ENCODE measurements around the gene GTF3C1. TPM values are rescaled to one million over a fixed set of nuclear protein-coding genes. Genes with fewer than 3 reads are reported as not detected.

The GTF3C1 gene
- total and polyA plus RNA-seq, 2 of the 8 experiments (the other 6 are each of a cell fraction or from before 2014, with no cell fraction given): 89.3 to 126 TPM

DNA sequence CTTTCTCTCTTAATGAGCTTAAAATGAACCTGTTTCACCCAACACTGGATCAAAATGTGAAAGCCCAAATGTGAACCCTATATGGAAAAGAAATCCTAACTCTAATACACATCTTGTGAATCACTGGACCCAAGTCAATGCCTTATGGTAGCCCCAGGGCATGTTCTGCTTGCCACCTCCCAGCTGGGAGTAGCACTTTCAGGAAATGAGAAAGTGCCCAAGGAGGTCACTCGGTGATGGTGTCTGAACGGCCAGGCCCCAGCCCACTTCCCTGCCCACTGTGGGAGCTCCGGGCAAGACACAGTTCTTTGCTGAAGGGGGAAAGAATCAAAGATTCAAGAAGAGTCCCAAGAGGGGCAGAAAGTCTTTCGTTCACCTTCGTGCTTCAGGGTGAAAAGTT, 46.1 kb downstream of the GTF3C1 start (continued):
- TF ChIP-seq, protein P1, sequence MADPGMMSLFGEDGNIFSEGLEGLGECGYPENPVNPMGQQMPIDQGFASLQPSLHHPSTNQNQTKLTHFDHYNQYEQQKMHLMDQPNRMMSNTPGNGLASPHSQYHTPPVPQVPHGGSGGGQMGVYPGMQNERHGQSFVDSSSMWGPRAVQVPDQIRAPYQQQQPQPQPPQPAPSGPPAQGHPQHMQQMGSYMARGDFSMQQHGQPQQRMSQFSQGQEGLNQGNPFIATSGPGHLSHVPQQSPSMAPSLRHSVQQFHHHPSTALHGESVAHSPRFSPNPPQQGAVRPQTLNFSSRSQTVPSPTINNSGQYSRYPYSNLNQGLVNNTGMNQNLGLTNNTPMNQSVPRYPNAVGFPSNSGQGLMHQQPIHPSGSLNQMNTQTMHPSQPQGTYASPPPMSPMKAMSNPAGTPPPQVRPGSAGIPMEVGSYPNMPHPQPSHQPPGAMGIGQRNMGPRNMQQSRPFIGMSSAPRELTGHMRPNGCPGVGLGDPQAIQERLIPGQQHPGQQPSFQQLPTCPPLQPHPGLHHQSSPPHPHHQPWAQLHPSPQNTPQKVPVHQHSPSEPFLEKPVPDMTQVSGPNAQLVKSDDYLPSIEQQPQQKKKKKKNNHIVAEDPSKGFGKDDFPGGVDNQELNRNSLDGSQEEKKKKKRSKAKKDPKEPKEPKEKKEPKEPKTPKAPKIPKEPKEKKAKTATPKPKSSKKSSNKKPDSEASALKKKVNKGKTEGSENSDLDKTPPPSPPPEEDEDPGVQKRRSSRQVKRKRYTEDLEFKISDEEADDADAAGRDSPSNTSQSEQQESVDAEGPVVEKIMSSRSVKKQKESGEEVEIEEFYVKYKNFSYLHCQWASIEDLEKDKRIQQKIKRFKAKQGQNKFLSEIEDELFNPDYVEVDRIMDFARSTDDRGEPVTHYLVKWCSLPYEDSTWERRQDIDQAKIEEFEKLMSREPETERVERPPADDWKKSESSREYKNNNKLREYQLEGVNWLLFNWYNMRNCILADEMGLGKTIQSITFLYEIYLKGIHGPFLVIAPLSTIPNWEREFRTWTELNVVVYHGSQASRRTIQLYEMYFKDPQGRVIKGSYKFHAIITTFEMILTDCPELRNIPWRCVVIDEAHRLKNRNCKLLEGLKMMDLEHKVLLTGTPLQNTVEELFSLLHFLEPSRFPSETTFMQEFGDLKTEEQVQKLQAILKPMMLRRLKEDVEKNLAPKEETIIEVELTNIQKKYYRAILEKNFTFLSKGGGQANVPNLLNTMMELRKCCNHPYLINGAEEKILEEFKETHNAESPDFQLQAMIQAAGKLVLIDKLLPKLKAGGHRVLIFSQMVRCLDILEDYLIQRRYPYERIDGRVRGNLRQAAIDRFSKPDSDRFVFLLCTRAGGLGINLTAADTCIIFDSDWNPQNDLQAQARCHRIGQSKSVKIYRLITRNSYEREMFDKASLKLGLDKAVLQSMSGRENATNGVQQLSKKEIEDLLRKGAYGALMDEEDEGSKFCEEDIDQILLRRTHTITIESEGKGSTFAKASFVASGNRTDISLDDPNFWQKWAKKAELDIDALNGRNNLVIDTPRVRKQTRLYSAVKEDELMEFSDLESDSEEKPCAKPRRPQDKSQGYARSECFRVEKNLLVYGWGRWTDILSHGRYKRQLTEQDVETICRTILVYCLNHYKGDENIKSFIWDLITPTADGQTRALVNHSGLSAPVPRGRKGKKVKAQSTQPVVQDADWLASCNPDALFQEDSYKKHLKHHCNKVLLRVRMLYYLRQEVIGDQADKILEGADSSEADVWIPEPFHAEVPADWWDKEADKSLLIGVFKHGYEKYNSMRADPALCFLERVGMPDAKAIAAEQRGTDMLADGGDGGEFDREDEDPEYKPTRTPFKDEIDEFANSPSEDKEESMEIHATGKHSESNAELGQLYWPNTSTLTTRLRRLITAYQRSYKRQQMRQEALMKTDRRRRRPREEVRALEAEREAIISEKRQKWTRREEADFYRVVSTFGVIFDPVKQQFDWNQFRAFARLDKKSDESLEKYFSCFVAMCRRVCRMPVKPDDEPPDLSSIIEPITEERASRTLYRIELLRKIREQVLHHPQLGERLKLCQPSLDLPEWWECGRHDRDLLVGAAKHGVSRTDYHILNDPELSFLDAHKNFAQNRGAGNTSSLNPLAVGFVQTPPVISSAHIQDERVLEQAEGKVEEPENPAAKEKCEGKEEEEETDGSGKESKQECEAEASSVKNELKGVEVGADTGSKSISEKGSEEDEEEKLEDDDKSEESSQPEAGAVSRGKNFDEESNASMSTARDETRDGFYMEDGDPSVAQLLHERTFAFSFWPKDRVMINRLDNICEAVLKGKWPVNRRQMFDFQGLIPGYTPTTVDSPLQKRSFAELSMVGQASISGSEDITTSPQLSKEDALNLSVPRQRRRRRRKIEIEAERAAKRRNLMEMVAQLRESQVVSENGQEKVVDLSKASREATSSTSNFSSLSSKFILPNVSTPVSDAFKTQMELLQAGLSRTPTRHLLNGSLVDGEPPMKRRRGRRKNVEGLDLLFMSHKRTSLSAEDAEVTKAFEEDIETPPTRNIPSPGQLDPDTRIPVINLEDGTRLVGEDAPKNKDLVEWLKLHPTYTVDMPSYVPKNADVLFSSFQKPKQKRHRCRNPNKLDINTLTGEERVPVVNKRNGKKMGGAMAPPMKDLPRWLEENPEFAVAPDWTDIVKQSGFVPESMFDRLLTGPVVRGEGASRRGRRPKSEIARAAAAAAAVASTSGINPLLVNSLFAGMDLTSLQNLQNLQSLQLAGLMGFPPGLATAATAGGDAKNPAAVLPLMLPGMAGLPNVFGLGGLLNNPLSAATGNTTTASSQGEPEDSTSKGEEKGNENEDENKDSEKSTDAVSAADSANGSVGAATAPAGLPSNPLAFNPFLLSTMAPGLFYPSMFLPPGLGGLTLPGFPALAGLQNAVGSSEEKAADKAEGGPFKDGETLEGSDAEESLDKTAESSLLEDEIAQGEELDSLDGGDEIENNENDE (IDR thresholded peaks at IDR 0.05; ENCODE audit: insufficient replicate concordance, low read length): no peak
- no peak for TF ChIP-seq ASH2L (IDR thresholded peaks at IDR 0.05; ENCODE audit: low read length)
- no peak for TF ChIP-seq SP4 (IDR thresholded peaks at IDR 0.05; ENCODE audit: low read length)
- no peak for TF ChIP-seq CHD2 (IDR thresholded peaks at IDR 0.05; ENCODE audit: low read length)
